HUDEP-2 (cell line): ENCODE data around the gene KRT37.

Experiments
- DNase-seq, 76 experiments: peaks; one replicate each; lab custom pipeline; 2025; ENCODE audit not compliant: unreplicated experiment in 76 of 76; lab: John Stamatoyannopoulos, UW

The KRT37 gene

DNA sequence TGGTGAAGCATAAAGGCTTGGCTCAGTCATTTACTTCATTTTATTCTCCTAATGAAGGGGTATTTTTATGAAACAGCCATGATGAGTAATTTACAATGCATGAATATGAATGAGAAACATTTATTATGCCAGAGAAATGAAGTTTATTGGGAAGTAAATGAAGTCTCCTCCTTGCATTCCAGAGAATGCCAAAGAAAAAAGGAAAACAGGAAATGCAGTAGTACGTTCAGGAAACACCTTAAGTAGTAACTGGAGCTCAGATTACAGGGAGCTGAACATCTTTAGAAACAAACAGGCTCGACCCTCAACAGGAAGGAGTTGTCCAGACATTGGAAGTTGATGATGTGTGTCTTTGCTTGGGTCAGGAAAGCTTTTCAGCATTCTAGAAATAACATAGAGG lies 46.8 kb downstream of the KRT37 start:
- no peak for DNase-seq
